ENCODE data around the gene CCDC47.
"Not testable (repeated sequence)": the region's sequence is repeated elsewhere in the genome, so short reads cannot be mapped to it uniquely, and the experiment has no call there.

The CCDC47 gene

DNA sequence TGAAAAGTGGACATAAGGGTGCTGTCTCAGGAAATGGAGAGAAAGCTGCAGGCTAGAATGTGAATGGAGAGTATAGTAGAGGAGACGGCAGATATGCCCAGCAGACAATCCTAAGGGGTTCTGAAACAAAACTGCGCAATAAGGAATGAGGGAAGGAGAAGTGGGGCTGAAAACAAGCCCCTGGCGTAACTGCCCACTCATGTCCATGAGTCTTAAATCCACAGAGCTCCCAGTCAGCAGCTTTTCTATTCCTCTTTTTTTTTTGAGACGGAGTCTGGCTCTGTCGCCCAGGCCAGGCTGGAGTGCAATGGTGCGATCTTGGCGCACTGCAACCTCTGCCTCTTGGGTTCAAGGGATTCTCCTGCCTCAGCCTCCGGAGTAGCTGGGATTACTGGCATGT is 37.7 kb downstream of the CCDC47 start:
- DNase-seq (ENCODE audit: low spot score) = no peak

DNA sequence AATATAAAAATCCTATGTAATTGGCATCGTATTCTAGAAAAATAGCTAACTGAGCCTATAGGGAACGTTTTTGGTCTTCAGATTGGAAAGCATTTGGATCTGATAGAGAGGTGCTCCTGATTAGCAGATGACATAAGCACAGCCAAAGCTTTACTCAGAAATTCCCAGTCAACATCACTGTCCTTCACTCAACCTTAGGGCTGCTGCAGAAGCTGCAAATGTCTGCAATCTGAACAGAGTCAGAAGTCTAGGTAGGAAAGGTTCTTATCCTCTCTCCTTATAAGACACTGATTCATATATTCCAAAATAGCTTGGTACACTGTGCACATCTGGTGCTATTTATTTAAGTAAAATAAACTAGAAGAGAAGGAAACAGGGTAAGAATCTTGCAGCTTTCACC is 51.0 kb downstream of the CCDC47 start:
- DNase-seq (ENCODE audit: low spot score) = no peak

GRCh38 chr17:63720194-63720593 is 53.2 kb downstream of the CCDC47 start:
- DNase-seq (ENCODE audit: low spot score) = not testable (repeated sequence)

DNA sequence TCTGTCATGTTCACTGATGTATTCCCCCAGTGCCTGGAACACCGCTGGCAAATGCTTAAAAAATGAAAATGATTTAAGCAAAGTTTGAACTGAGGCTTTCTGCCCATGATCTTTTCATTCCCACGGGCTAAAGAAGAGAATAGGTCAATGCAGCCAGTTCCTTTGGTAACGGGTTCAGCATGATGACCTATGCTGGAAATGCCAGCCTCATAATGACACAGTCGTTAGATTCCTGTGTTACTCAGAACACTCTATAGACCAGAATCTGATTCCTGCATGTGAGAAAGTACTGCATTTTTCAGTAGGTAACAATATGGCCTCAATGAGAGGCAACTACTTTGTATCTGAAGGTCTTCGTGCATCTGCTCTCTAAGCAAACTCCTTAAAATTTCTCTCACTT is 54.4 kb downstream of the CCDC47 start:
- DNase-seq (ENCODE audit: low spot score) = no peak

- no peak for DNase-seq (ENCODE audit: low spot score)
Observed at GRCh38 chr17:63716426-63716825, 57.0 kb downstream of the CCDC47 start.

GRCh38 chr17:63714550-63715277 is 58.7 kb downstream of the CCDC47 start:
- DNase-seq (ENCODE audit: low spot score) = no peak

DNA sequence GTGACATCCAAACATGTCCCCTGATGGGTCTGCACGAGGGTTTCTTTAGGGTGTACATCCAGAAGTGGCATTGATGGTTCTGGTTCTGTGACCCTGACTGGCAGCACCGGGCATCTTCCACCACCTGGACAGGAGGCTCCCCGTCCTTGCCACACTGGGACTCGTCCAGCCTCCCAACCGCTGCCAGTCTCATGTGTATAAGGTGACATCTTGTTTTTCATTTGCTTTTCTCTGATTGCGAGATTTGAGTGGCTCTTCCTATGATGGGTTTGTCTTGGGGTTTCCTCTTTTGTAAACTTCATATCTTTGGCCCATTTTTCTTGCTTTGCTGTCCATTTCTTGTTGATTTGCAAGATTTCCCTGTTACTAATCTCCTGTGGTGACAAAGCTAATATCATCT is 64.3 kb downstream of the CCDC47 start:
- DNase-seq (ENCODE audit: low spot score) = no peak

- no peak for DNase-seq (ENCODE audit: low spot score)
Observed at GRCh38 chr17:63707151-63707550, 66.2 kb downstream of the CCDC47 start.

- no peak for DNase-seq (ENCODE audit: low spot score)
Observed at GRCh38 chr17:63706336-63707082, 66.9 kb downstream of the CCDC47 start.

DNA sequence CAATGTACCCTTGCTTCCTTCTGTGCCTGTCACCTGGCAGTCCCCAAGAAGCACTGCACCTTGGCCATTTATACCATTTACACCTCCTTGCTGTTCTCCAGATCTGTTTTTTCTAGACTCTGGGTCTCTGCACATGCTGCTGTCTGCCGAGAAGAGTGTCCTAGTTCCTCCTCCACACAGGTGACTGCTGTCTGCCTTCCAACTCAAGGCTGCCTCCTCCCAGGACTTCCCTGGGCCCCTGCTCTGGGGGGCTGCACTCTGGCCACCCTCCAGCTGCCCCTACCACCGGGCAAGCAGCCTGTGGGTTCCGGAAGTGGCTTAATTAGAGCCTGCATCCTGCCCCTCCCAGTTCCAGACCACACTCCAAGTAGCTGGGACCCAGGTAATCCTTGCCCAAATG is 67.7 kb downstream of the CCDC47 start:
- DNase-seq (ENCODE audit: low spot score) = no peak

- DNase-seq (ENCODE audit: low spot score) = no peak
Observed at GRCh38 chr17:63704836-63705235, 68.6 kb downstream of the CCDC47 start.

GRCh38 chr17:63704259-63704576 is 69.2 kb downstream of the CCDC47 start:
- no peak for DNase-seq (ENCODE audit: low spot score)

DNA sequence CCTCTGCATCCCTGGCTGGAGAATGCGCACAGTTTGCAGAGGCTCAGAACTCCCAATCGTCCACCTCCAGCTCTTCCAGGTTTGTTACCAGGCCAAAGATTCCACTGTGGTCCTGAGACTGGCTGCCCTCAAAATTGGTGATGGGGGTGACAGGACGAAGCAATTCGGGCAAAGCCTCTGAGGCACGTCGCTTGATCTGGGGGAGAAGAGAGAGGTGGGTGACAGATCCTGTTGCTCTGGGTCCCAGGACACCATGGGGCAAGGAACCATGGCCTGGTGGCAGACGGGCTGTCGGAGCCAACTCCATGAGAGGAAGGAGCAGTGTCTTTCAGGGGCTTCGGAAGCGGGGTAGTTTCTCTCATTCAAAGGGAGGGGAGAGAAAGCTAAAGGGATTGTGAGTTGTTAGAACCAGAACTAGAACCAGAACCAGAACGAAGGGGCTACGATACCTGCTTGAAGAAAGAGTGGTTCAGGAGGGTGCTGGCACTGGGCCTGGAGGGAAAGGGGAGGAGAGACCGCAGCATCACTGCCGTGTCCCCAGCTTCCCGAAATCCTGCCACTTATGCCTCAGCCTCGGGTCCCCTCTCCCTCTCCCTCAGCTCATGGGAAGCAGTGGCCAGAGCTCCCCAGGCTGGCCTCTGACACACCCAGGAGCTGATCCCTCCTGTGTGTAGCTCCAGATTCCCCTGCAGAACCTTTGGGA is 69.7 kb downstream of the CCDC47 start:
- DNase-seq (ENCODE audit: low spot score) = no peak

DNA sequence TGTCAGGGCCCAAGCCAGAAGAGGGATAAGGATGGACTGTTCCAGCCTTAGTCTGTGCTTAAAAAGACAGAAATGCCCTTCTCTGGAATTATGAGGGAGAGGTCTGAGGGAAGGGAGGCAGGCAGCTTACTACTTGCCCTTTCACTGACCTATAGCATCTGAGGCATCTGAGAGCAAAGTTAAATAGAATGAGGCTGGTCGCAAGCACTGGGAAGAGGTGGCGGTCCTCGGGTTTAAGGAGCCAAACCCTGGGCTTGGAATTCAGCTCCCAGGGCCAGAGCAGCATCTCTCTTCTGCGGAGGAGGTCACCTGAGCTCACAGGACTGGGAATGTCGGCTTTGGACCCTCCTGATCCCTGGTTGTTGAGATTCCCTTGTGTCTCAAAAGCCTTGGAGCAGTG is 70.4 kb downstream of the CCDC47 start:
- no peak for DNase-seq (ENCODE audit: low spot score)

- DNase-seq (ENCODE audit: low spot score) = no peak
Observed at GRCh38 chr17:63702721-63703015, 70.7 kb downstream of the CCDC47 start.

- DNase-seq (ENCODE audit: low spot score) = no peak
Observed at GRCh38 chr17:63701868-63702720, 71.3 kb downstream of the CCDC47 start.

DNA sequence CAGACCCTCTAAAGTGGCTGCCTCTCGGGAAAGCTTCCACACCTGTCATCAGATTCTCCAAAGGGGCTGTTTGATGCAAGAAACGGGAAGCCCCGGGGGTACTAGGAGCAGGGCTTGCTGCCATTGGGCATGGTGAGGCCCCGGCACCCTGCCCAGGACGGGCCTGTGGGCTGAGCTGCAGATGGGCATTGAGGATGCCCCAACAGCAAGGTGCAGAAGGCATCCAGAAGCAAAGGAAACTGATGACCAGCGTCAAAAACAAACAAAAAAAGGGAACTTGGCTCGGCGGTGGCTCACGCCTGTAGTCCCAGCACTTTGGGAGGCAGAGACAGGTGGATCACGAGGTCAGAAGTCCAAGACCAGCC is 72.0 kb downstream of the CCDC47 start:
- no peak for DNase-seq (ENCODE audit: low spot score)

DNA sequence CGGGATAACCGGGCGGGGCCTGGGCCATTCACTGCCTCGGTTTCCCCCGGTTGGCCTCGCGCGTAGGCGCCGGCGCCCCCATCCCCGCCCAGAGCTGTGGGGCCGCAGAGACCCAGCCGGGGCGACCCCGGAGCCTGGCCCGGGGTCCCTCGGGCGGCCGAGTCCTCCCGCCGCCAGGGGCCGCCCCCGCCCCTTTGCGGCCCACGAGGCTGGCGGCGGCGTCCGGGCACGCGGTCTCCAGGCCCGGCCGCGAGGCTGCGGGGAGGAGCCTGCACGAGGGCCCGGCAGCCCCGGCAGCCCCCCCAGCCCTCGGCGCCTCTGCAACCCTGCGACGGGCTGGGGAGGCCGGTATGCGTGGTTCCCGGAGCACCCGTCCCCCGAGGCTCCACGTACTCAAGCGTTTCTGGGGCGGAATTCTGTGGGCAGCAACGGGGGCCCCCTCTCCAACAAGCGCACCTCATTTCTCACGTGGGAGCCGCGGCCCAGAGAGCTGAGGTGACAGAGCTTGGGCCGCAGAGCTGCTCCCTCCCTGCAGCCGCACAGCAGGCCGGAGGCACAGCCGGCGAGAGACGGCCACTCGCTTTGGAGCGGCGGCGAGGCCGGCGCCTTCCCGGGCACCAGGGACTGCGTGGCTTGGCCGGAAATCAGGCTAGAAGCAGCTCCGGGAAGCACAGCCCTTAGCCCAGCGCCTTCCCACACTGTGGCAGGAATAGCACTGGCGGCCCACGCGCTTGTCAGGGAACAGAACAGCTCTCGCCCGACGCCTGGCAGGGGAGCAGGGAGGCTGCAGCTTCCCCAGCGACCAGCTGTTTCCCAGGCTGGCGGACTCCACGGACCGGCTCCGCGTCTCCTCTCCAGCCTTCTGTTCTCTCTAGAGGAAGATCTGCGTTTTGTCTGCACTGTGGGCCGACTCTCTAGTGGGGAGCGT is 72.6 kb downstream of the CCDC47 start:
- no peak for DNase-seq (ENCODE audit: low spot score)

DNA sequence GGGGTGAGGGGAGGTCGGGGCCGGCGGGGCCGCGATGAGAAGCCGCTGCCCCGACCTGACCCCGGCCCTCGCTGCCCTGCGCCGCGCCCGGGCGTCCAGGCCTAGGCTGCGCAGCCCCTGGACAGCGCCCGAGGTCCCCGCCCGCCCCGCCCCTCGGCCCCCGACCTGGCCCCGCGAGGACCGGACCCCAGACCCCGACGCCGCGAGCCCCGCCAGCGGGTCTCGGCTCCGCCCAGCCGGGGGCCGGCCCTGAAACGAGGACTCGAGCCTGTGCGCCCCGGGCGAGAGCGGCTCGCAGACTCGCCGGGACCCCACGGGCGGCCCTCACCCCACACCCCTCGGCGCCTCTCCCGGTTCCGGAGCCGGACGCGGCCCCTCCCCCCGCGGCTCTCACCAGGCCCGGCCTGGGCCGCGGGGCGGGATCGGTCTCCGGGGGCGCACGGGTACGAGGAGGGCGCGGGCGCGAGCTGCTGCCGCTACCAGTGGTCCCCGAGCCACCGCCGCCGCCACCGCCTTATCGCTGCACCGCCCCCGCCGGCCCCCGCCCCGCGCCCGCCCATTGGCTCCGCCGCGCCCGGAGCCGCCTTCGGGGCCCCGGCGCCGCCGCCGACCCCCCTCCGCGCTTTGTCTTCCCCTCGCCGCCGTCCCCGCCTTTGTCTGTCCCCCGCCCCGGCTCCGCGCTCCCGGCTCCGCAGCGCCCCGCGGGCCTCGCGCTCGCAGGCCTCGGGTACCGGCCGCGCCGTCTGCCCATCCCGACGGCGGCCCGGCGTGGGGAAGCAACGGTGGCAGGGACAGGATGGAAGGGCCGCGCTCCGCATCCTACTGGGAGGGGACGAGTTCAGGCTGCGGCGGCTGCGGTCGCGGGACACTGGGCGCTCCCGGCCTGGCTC is 73.5 kb downstream of the CCDC47 start, which contains the start of gene LIMD2:
Gene LIMD2, minus strand, starts transcription at position 488 of the 890 bp plus-strand sequence. CDS start 827 bp downstream, outside the sequence.
- no peak for DNase-seq (ENCODE audit: low spot score)

All from COLO829 (cell line).